ENCODE data around the gene EMILIN3. TPM values are rescaled to one million over a fixed set of nuclear protein-coding genes. Genes with fewer than 3 reads are reported as not detected.

Gene EMILIN3
- total RNA-seq, 1 donor from 2014 or later: not detected

GRCh38 chr20:41347523-41348429 lies 18.8 kb downstream of the EMILIN3 start:
- intact Hi-C loops (cut with micrococcal nuclease): no loop called here

- intact Hi-C loops (cut with micrococcal nuclease): no loop called here
Measured at GRCh38 chr20:41345729-41346067, 20.9 kb downstream of the EMILIN3 start.

GRCh38 chr20:41344938-41345728 lies 21.5 kb downstream of the EMILIN3 start:
- intact Hi-C loops (cut with micrococcal nuclease): no loop called here

- intact Hi-C loops (cut with micrococcal nuclease): no loop called here
Measured at GRCh38 chr20:41344477-41344876, 22.1 kb downstream of the EMILIN3 start.

- intact Hi-C loops (cut with micrococcal nuclease): no loop called here
Measured at GRCh38 chr20:41342474-41343464, 23.8 kb downstream of the EMILIN3 start.

- intact Hi-C loops (cut with micrococcal nuclease): loop anchor here (1.0 kb wide), 5 partner anchors 23 to 372 kb away; partner anchors contain the start of gene ZHX3
Measured at GRCh38 chr20:41340327-41341055, 26.1 kb downstream of the EMILIN3 start, which contains the start of gene LPIN3. Gene LPIN3, plus strand, starts transcription at chr20:41340821. Its CDS starts 4,983 bp downstream, at chr20:41345804.

GRCh38 chr20:41339957-41340326 lies 26.7 kb downstream of the EMILIN3 start:
- intact Hi-C loops (cut with micrococcal nuclease): loop anchor here (1.0 kb wide), 5 partner anchors 23 to 372 kb away; partner anchors contain the start of gene ZHX3

- intact Hi-C loops (cut with micrococcal nuclease): no loop called here
Measured at GRCh38 chr20:41336711-41337492, 29.7 kb downstream of the EMILIN3 start.

- intact Hi-C loops (cut with micrococcal nuclease): no loop called here
Measured at GRCh38 chr20:41335591-41335990, 31.0 kb downstream of the EMILIN3 start.

- intact Hi-C loops (cut with micrococcal nuclease): no loop called here
Measured at GRCh38 chr20:41334443-41335421, 31.9 kb downstream of the EMILIN3 start.

- intact Hi-C loops (cut with micrococcal nuclease): no loop called here
Measured at GRCh38 chr20:41334036-41334435, 32.6 kb downstream of the EMILIN3 start.

- intact Hi-C loops (cut with micrococcal nuclease): no loop called here
Measured at GRCh38 chr20:41331731-41332130, 34.9 kb downstream of the EMILIN3 start.

- intact Hi-C loops (cut with micrococcal nuclease): no loop called here
Measured at GRCh38 chr20:41330941-41331340, 35.7 kb downstream of the EMILIN3 start.

GRCh38 chr20:41330343-41330720 lies 36.3 kb downstream of the EMILIN3 start:
- intact Hi-C loops (cut with micrococcal nuclease): no loop called here

GRCh38 chr20:41329435-41330342 lies 36.9 kb downstream of the EMILIN3 start:
- intact Hi-C loops (cut with micrococcal nuclease): loop anchor here (1.0 kb wide), 1 partner anchor 12 kb away; the partner anchor contains the start of gene ZHX3

GRCh38 chr20:41327178-41327577 lies 39.4 kb downstream of the EMILIN3 start:
- intact Hi-C loops (cut with micrococcal nuclease): no loop called here

- intact Hi-C loops (cut with micrococcal nuclease): no loop called here
Measured at GRCh38 chr20:41320976-41321375, 45.6 kb downstream of the EMILIN3 start.

Data from T-helper 2 cell treated with Interferon-gamma antibody and Interleukin-4, amounts not matched to agents 100 ng/mL and 5 ng/mL, for 36 hours (primary cell).